Activated naive CD8-positive, alpha-beta T cell (primary cell): ENCODE measurements around the gene CDKL5.

Experiments
- H3K27ac Mint-ChIP-seq: one replicate; pipeline ENCODE4 v1.8.0; 2021; ENCODE audit warnings: mixed read lengths
- H3K27me3 Mint-ChIP-seq: one replicate; pipeline ENCODE4 v1.8.0; 2021; ENCODE audit warnings: mixed read lengths
- H3K36me3 Mint-ChIP-seq: one replicate; pipeline ENCODE4 v1.8.0; 2021; ENCODE audit warnings: mixed read lengths
- H3K4me1 Mint-ChIP-seq: one replicate; pipeline ENCODE4 v1.8.0; 2021; ENCODE audit warnings: low read depth, mixed read lengths
- H3K4me3 Mint-ChIP-seq: one replicate; pipeline ENCODE4 v1.8.0; 2021; ENCODE audit warnings: mild to moderate bottlenecking, mixed read lengths
- H3K9me3 Mint-ChIP-seq: one replicate; pipeline ENCODE4 v1.8.0; 2021; ENCODE audit warnings: low read depth, mixed read lengths

Gene CDKL5

DNA sequence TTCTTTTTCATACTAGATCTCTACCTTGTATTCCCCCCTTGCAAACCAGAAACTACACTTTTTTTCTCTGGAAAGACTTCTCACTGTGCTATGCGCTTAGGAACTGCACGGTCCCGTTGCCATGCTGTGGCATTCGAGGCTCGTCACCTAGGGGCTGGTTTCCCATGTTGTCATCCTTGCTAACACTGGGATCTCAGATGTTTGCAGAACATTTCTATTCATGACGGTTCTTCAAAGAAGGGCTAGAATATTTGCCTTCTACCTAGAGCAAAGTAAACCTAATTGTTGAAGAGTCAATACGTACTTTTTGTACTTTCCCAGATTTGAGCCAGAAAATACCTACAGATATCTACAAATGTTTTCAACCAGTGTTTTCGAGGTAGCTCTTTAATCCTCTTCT, 205.5 kb downstream of the CDKL5 start:
- Mint-ChIP-seq H3K36me3 (peaks cover 8% of the 10 kb centered on the region), H3K27me3 (no peaks in the 10 kb centered on the region), H3K9me3 (no peaks in the 10 kb centered on the region), H3K4me3 (no peak overlapping the region), H3K4me1 (no peaks in the 10 kb centered on the region), H3K27ac (no peak overlapping the region)

DNA sequence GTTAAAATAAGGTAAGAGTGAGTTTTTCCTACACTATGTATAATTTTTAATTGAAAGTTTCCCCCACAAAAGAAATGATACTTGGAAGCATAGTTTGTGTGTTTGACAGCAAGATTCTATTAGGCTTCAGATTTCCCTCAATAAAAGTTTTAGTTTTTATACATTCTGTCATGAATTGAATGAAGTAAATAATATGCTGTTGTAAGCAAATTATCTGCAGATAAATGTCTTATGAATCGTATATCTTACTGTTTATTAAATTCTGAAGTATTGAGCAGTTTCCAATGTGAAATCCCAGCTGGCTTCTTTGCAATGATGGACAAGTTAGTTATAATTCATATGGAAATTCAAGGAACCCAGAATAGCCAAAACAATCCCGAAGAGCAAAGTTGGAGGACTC, 213.0 kb downstream of the CDKL5 start:
- peaks cover 8% of the 10 kb centered on the region for H3K36me3 Mint-ChIP-seq
- no peak overlapping the region for H3K4me3 Mint-ChIP-seq

DNA sequence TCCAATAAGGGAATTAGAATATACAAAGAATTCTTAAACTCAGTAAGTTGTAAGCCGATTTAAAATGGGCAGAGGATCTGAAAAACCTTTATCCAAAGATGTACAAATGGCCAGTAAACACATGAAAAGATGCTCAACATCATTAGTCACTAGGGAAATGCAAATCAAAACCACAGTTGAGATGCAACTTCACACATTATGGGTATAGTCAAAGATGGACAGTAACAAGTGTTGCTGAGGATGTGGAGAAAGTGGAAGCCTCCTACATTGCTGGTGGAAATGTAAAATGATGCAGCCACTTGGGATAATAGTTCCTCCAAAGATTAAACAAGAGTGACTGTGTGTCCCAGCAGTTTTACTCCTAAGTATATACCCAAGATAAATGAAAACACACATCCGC, 213.9 kb downstream of the CDKL5 start:
- H3K27me3 Mint-ChIP-seq = no peaks in the 10 kb centered on the region
- H3K27ac Mint-ChIP-seq = no peak overlapping the region
- no peak overlapping the region for H3K4me3 Mint-ChIP-seq
- H3K36me3 Mint-ChIP-seq = peaks cover 8% of the 10 kb centered on the region
- H3K9me3 Mint-ChIP-seq = no peaks in the 10 kb centered on the region
- no peaks in the 10 kb centered on the region for H3K4me1 Mint-ChIP-seq

More for the DNA sequence above, 213.0 kb downstream of the CDKL5 start:
- Mint-ChIP-seq H3K4me1 (no peaks in the 10 kb centered on the region), H3K9me3 (no peaks in the 10 kb centered on the region), H3K27me3 (no peaks in the 10 kb centered on the region), H3K27ac (no peak overlapping the region)

DNA sequence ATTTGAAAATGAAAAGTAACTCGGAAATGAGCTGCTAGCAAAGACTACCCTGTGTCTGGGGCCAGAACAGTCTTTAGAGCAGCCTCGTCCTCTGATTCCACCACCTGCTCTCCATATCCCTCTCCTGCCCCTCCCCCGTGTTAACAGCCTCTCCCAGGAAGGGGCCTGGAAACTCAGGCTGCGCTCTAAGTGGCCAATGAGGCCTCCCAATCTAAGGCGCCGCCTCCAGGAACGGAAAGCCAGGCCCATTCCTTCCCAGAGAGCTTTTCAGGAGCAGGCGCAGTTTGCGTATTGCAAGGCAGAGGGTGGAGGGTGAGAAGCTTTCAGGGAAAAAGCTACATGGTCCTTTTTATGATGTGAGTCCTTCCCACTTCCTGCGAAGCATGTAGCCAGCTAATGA, 215.3 kb downstream of the CDKL5 start:
- Mint-ChIP-seq H3K36me3 (no peaks in the 10 kb centered on the region), H3K27me3 (no peaks in the 10 kb centered on the region), H3K9me3 (no peaks in the 10 kb centered on the region), H3K4me3 (no peak overlapping the region), H3K4me1 (no peaks in the 10 kb centered on the region), H3K27ac (no peak overlapping the region)

DNA sequence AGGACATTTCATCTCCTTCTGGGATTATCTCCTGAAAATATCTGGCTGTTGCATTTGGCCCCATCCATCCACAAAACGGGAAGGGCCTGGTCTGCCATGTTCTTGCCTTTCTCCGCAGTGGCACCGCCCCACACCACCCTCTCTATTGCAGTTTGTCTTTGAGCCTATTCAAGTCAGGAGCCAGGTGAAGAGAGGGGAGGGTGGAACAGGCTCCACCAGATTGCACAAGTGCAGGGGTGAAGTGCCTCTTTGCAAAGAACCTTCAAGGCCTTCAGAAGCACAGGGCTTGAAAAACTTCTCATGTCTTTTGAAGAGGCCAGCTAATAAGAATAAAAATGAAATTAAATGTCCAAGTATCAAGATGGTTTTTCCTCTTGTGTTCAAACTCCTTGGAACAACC, 217.8 kb downstream of the CDKL5 start:
- Mint-ChIP-seq H3K4me1 (no peaks in the 10 kb centered on the region), H3K4me3 (no peak overlapping the region), H3K9me3 (no peaks in the 10 kb centered on the region), H3K27me3 (no peaks in the 10 kb centered on the region), H3K27ac (no peak overlapping the region), H3K36me3 (no peaks in the 10 kb centered on the region)

DNA sequence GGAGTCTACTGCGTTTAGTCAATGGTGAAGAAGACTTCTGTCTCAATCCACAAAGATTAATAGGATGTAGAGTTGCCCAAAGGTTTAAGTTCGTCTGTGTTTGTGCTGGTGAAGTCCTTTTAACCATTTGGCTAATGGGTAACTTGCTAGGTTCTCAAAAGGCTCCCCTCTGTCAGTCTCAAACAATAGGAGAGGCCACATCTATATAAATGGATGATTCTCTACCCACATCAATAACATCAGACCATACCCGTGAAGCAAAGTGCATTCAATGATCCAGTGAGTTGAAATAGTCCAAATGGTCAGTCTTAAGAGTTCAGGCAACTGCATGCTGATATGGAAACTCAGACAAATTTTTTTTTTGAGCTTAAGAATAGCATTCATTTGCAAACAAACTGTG, 218.4 kb downstream of the CDKL5 start:
- Mint-ChIP-seq H3K4me1 (no peaks in the 10 kb centered on the region), H3K27me3 (no peaks in the 10 kb centered on the region), H3K4me3 (no peak overlapping the region), H3K36me3 (no peaks in the 10 kb centered on the region), H3K9me3 (no peaks in the 10 kb centered on the region), H3K27ac (no peak overlapping the region)

DNA sequence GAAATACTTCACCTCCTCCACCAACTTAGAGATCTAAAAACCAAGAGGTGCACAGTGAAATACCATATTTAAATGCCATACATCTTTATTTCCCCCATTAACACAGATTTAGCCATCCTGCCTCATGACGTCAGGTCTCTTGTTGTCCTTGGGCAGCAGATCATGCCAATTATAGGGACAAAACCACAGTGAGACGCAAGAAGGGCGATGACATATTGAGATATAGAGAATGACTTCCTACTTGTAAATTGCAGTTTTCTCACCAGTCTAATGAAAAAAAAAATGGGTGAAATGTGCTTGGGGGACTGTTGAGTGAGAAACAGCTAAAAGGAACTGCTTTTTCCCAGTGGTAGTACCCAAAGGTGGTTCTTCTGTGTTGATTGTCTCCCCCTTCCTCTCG, 222.2 kb downstream of the CDKL5 start:
- H3K36me3 Mint-ChIP-seq = no peaks in the 10 kb centered on the region
- H3K4me1 Mint-ChIP-seq = no peaks in the 10 kb centered on the region
- H3K27me3 Mint-ChIP-seq = no peaks in the 10 kb centered on the region
- no peak overlapping the region for H3K27ac Mint-ChIP-seq
- no peak overlapping the region for H3K4me3 Mint-ChIP-seq
- H3K9me3 Mint-ChIP-seq = no peaks in the 10 kb centered on the region

DNA sequence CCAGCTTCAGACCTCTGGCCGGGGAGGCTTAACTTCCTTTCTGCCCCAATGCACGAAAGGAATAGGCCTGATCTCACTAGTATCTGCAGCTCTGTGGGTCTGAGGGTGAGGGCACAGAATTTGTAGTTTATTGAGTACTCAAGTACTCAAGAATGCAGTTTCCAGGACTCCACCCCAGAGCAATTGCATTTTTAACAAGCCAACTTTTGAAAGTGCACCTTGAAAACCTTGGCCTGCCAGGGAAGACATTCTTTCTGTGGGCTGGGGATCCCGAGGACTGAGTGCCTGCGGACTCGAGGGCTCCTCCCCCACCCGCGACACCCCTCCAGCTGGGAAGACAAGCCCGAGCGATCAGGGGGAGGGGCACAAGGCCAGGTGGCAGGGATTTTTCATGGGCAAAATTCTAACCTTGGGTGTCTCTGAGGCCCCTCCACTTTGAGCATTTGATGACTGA, 224.1 kb downstream of the CDKL5 start:
- H3K4me3 Mint-ChIP-seq = no peak overlapping the region
- no peaks in the 10 kb centered on the region for H3K36me3 Mint-ChIP-seq
- H3K4me1 Mint-ChIP-seq = no peaks in the 10 kb centered on the region
- H3K9me3 Mint-ChIP-seq = no peaks in the 10 kb centered on the region
- no peak overlapping the region for H3K27ac Mint-ChIP-seq
- H3K27me3 Mint-ChIP-seq = no peaks in the 10 kb centered on the region

DNA sequence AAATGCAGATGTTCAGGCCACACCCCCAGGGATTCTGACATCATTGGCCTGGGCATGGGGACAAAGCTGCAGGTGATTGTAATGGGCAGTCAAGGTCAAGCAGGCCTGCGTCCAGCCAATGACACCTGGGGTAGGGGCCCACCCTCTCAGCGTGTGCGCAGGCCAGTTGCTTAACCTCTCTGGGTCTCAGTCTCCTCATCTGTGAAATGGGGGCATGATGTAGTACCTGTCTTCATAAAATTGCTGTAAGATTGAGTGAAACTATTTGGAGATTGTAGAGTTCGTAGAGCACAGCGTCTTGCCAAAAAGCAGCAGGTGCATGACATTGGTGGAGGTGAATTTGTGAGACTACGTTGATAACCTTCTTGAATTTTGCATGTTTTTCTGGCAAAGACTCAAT, 225.3 kb downstream of the CDKL5 start:
- Mint-ChIP-seq H3K36me3 (no peaks in the 10 kb centered on the region), H3K27me3 (no peaks in the 10 kb centered on the region), H3K4me1 (no peaks in the 10 kb centered on the region), H3K9me3 (no peaks in the 10 kb centered on the region), H3K4me3 (no peak overlapping the region), H3K27ac (no peak overlapping the region)

DNA sequence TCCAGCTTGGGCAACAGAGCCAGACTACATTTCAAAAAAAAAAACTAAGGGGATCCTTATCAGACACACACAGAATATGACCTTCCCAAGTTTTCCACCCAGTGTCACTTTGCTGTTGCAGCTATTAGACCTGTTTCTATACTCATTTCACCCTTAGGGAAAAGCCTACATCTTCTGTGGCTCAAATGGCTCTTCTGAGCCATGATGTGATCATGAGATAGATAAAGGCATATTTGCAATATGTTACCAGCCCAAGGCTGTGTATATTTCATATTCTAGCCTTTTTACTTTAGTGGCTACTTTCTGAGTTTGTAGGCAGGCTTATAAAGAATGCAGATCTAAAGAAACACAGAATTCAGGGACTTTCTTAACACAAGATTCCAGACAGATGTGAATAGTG, 227.2 kb downstream of the CDKL5 start:
- Mint-ChIP-seq H3K4me3 (no peak overlapping the region), H3K27ac (no peak overlapping the region), H3K27me3 (no peaks in the 10 kb centered on the region), H3K4me1 (no peaks in the 10 kb centered on the region), H3K36me3 (no peaks in the 10 kb centered on the region), H3K9me3 (no peaks in the 10 kb centered on the region)

DNA sequence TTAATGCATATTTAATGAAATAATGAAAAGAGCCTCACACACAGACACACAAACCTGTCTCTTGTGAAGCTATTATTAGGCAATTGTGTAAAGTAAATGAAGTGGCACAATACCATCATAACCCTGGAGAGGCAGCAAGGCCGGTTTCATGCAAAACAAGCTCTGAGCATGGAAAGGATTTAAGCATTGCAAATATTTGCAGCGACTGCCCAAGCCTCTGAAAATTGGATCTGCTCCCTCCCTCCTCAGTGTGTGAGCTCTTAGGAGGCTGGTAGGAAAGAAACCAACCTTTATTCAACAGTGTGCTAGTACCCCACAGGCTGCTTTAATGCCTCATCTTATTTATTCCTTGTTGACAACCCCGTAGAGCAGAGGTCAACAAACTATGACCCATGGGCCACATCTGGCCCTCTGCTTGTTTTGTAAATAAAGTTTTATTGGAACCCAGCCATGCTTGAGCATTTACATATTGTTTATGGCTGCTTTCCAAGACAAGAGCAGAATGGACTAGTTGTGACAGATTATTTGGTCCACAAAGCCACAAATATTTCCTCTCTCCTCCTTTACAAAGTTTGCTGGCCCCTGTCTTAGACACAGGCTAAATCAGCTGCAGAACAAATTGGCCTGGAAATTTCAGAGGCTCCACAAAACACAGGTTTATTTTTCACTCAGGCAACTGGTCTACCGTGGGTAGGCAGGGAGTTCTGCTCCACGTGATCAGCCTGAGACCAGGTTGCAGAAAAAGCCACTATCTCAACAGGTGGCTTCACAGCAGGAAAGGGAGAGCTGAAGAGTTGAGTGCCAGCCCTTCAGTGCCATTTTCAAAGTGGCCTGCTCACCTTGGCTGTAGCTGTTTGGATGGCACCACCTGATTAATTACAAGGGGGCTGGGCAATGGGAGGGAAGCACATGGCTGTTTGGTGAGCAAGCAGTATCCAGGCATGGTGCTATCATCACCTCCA, 229.7 kb downstream of the CDKL5 start:
- Mint-ChIP-seq H3K36me3 (no peaks in the 10 kb centered on the region), H3K27ac (no peak overlapping the region), H3K4me3 (no peak overlapping the region), H3K27me3 (no peaks in the 10 kb centered on the region), H3K9me3 (no peaks in the 10 kb centered on the region), H3K4me1 (no peaks in the 10 kb centered on the region)

DNA sequence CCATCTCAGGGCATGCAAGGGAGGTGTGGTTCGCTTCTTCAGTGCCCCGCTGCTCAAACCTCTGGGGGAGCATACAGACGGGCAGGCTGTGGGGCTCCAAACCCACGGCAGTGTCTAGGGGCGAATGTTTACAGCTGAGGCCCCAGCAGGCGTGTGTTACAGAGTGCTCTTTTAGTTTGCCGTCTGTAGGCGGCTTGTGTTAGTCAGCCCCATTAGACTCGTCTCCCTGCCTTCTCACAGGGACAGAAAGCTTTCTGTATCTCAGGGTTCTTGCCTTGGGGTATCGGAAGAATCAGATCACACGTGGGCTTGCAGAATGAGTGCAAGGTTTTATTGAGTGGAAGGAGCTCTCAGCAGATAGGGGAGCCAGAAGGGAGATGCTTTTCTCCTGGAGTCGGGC, 235.9 kb downstream of the CDKL5 start:
- H3K36me3 Mint-ChIP-seq = no peaks in the 10 kb centered on the region
- peaks cover 1% of the 10 kb centered on the region for H3K27me3 Mint-ChIP-seq
- no peaks in the 10 kb centered on the region for H3K9me3 Mint-ChIP-seq
- no peak overlapping the region for H3K4me3 Mint-ChIP-seq
- no peaks in the 10 kb centered on the region for H3K4me1 Mint-ChIP-seq
- no peak overlapping the region for H3K27ac Mint-ChIP-seq

DNA sequence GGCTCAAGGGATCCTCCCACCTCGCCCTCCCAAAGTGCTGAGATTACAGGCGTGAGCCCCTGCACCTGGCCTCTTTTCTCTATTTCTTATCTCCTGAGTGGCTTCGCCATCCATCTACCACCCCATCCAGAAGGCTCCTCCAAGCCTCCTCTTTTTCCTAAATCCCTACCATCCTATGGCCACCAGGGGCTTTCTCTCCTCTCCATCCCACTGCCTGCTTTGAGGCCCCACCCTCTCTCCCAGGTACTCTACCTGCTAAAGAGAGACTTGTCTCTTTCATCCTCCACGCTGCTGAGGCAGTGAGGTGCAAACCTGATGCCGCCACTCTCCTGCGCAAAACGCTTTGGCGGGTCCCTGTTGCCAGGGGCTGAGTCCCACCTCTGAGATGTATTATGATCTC, 239.5 kb downstream of the CDKL5 start:
- no peak overlapping the region for H3K4me3 Mint-ChIP-seq
- peaks cover 1% of the 10 kb centered on the region for H3K27me3 Mint-ChIP-seq
- H3K27ac Mint-ChIP-seq = no peak overlapping the region
- no peaks in the 10 kb centered on the region for H3K9me3 Mint-ChIP-seq
- no peaks in the 10 kb centered on the region for H3K36me3 Mint-ChIP-seq
- H3K4me1 Mint-ChIP-seq = peaks cover 8% of the 10 kb centered on the region

DNA sequence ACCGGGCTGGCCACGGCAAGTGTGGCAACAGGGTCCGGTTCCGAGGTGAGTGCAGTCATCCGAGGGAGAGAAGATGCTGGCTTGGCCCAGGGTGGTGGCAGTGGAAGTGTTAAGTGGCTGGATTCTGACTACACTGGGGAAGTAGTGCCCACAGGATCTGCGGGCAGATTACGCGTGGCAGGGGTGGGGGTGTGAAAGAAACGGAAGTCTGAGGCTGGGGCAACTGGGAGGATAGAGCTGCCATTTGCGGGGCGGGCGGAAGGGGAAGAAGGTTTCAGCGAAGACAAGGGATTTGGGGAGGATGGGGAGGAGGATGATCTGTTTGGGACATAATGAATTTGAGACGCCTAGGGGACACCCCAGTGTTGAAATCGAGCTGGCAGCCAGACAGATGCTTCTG, 241.2 kb downstream of the CDKL5 start:
- Mint-ChIP-seq H3K27ac (no peak overlapping the region), H3K36me3 (no peaks in the 10 kb centered on the region), H3K4me3 (no peak overlapping the region), H3K9me3 (no peaks in the 10 kb centered on the region), H3K4me1 (peaks cover 8% of the 10 kb centered on the region), H3K27me3 (peaks cover 1% of the 10 kb centered on the region)

DNA sequence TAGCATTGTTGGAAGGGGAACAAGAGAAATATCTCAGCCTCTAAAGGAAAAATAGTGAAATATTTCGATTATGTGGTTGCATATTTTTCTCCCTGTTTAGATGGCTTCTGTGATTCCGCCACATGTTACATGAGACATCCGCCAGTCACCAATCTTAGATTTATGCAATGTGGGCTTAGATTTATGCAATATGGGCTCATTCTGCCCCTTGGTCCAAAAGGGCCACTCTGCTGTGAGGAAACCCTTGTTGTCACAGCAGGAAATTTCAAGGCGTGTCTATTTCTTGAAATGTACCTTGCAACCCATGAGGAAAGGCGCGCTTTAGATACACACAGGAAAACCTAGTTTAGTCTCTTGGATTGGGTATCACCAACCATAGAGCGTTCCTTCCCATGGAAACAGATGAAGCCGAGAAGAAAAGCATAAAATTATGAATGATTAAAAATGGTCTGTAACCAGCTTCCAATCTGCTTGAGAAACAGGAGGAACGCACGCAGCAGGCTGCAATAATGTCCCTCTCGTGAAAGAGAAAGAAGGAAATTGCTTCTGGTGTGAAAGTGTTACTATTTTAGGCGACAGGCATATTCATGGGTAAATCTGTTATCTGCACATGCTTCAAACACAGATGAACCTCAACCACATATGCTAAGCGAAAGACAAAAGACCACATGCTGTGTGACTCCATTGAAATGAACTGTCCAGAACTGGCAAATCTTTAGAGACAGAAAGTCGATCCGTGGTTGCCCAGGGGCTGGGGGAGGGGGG, 242.8 kb downstream of the CDKL5 start:
- peaks cover 8% of the 10 kb centered on the region for H3K4me1 Mint-ChIP-seq
- peak overlapping the region; percentile 41 for H3K27ac Mint-ChIP-seq
- H3K27me3 Mint-ChIP-seq = peaks cover 1% of the 10 kb centered on the region
- no peaks in the 10 kb centered on the region for H3K36me3 Mint-ChIP-seq
- H3K9me3 Mint-ChIP-seq = no peaks in the 10 kb centered on the region
- H3K4me3 Mint-ChIP-seq = peak overlapping the region; percentile 46
